ENCODE data around the gene ZNF318. TPM values are rescaled to one million over a fixed set of nuclear protein-coding genes. Genes with fewer than 3 reads are reported as not detected.

The ZNF318 gene
- polyA plus RNA-seq, 1 donor from 2014 or later = 11.7 TPM

DNA sequence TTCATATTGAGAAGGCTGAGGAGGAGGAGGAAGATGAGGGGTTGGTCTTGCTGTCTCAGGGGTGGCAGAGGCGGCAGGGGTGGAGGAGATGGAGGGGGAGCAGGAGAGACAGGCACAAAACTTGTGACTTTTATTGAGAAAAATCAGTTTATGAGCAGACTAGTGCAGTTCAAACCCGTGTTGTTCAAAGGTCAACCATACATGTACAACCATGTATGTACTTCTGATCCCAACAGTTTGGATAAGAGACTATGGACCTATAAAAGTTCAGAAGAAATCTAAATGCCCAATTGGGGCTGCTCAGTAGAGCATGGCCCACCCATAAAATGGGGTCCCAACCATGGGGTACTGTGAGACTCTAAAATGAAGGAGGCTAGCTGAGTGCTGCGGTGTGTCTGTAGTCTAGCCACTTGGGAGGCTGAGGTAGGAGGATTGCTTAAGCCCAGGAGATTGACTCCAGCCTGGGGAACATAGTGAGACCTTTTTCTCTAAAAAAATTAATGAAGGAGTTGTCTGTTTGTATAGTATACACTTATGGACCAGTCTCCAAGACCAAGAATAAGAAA lies 79.0 kb downstream of the ZNF318 start:
- Histone ChIP-seq H3K4me2 (ENCODE audit: low read length) (no peak overlapping the region), H3K27me3 (ENCODE audit: insufficient read depth, low read depth, low read length) (no peaks in the 10 kb centered on the region), H3K9me3 (ENCODE audit: low read length) (no peaks in the 10 kb centered on the region), H3K79me2 (replicated peaks; ENCODE audit: insufficient read depth, low read length) (no peaks in the 10 kb centered on the region), H3K36me3 (ENCODE audit: insufficient read depth, low read length) (no peaks in the 10 kb centered on the region), H3F3A (ENCODE audit: insufficient read depth, low read length, poor library complexity, severe bottlenecking) (no peaks in the 10 kb centered on the region), H3K9ac (ENCODE audit: low read length) (no peak overlapping the region), H3K4me3 (ENCODE audit: low read length) (no peak overlapping the region), H3K9me2 (ENCODE audit: insufficient read depth, low read length) (no peaks in the 10 kb centered on the region), H3K27ac (ENCODE audit: low read length) (no peak overlapping the region), H4K20me1 (ENCODE audit: insufficient read depth) (no peaks in the 10 kb centered on the region), H2AFZ (ENCODE audit: low read depth, low read length) (no peak overlapping the region)
- TF ChIP-seq REST (IDR thresholded peaks at IDR 0.05; ENCODE audit: borderline replicate concordance) (no peak), MXI1 (conservative IDR thresholded peaks at IDR 0.05; ENCODE audit: poor library complexity, severe bottlenecking) (no peak), RAD21 (conservative IDR thresholded peaks at IDR 0.05) (no peak), POLR2AphosphoS5 (IDR thresholded peaks at IDR 0.05) (no peak), TAF1 (IDR thresholded peaks at IDR 0.05; ENCODE audit: low read depth) (no peak), EP300 (conservative IDR thresholded peaks at IDR 0.05; ENCODE audit: poor library complexity, severe bottlenecking) (no peak), SMC3 (conservative IDR thresholded peaks at IDR 0.05; ENCODE audit: poor library complexity) (no peak), CTCF (IDR thresholded peaks at IDR 0.05; ENCODE audit: poor library complexity, severe bottlenecking) (no peak), EZH2 (IDR thresholded peaks at IDR 0.05; ENCODE audit: borderline replicate concordance, insufficient read depth, low read length, poor library complexity, severe bottlenecking) (no peak)

DNA sequence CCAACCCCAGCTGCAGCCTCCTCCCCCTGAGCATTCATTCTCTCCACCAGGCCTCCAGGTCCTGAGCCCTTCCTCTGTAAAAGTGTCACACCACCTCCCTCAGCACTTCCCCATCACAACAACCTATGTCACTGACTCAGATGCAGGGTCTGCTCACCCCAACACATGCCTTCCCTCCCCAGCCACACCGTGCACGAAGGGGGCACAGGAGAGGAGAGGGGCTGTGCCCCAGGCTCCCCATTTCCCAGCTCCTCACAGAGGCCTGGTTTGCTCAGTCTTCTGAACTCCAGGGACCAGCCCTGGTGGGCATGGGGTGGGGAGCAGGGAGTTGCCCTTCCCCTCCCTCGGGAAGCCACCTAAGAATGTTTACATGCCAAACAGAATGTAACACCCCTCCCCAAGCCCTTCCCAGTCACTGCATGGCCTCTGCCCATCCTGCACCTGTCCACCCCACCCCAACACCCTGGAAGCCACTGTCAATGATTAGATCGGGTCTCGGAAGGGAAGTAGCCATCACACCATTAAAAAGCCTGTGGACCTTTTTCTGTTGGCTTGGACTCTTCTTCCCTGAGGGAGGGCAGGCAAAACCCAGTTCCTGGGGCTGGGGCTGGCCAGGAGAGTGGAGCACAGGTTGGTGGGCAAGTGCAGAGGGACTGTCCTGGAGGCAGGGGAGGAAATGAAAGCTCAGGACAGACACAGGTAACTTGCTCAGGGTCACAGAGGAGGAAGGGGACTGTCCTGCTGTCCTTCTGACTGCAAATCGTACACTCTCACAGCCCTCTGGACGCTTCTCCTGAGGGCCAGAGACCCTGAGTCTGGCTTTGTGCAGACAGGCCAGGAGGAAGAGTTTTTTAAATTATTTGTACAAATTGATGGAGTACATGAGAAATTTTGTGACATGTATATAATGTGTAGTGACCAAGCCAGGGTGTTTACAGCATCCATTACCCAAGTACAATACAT lies 81.4 kb downstream of the ZNF318 start:
- H4K20me1 ChIP-seq (ENCODE audit: insufficient read depth) = no peaks in the 10 kb centered on the region
- H3K27me3 ChIP-seq (ENCODE audit: insufficient read depth, low read depth, low read length) = no peaks in the 10 kb centered on the region
- no peaks in the 10 kb centered on the region for H3K9me2 ChIP-seq (ENCODE audit: insufficient read depth, low read length)
- no peaks in the 10 kb centered on the region for H3F3A ChIP-seq (ENCODE audit: insufficient read depth, low read length, poor library complexity, severe bottlenecking)
- no peak overlapping the region for H3K4me2 ChIP-seq (ENCODE audit: low read length)
- H3K36me3 ChIP-seq (ENCODE audit: insufficient read depth, low read length) = no peaks in the 10 kb centered on the region
- no peak overlapping the region for H2AFZ ChIP-seq (ENCODE audit: low read depth, low read length)
- H3K27ac ChIP-seq (ENCODE audit: low read length) = no peak overlapping the region
- TF ChIP-seq EZH2 (IDR thresholded peaks at IDR 0.05; ENCODE audit: borderline replicate concordance, insufficient read depth, low read length, poor library complexity, severe bottlenecking) (no peak), POLR2AphosphoS5 (IDR thresholded peaks at IDR 0.05) (no peak), TAF1 (IDR thresholded peaks at IDR 0.05; ENCODE audit: low read depth) (no peak), SMC3 (conservative IDR thresholded peaks at IDR 0.05; ENCODE audit: poor library complexity) (no peak), CTCF (IDR thresholded peaks at IDR 0.05; ENCODE audit: poor library complexity, severe bottlenecking) (no peak), RAD21 (conservative IDR thresholded peaks at IDR 0.05) (no peak), MXI1 (conservative IDR thresholded peaks at IDR 0.05; ENCODE audit: poor library complexity, severe bottlenecking) (no peak), REST (IDR thresholded peaks at IDR 0.05; ENCODE audit: borderline replicate concordance) (no peak), EP300 (conservative IDR thresholded peaks at IDR 0.05; ENCODE audit: poor library complexity, severe bottlenecking) (no peak)
- H3K9ac ChIP-seq (ENCODE audit: low read length) = no peak overlapping the region
- H3K79me2 ChIP-seq (replicated peaks; ENCODE audit: insufficient read depth, low read length) = no peaks in the 10 kb centered on the region
- no peaks in the 10 kb centered on the region for H3K9me3 ChIP-seq (ENCODE audit: low read length)
- H3K4me3 ChIP-seq (ENCODE audit: low read length) = no peak overlapping the region

All from neural cell (in vitro differentiated cells).